ENCODE data around the gene DNAJC11.

DNAJC11 gene

DNA sequence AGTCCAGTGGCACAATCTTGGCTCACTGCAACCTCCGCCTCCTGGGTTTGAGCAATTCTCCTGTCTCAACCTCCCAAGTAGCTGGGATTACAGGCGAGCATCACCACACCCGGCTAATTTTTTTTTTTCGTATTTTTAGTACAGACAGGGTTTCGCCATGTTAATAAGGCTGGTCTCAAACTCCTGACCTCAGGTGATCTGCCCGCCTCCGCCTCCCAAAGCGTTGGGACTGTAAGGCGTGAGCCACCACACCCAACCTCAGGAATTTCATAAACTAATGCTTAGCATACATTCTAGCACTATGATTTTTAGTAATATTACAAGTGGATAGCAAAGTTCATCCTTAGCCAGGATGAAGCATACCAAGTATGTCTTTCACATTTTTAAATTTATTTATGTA lies 8.7 kb downstream of the DNAJC11 start:
- H3K36me3 ChIP-seq (ENCODE audit: insufficient read depth, low read length), result no peaks in the 10 kb centered on the region
- H3K27me3 ChIP-seq (ENCODE audit: control insufficient read depth in 1 of 2, insufficient read depth in 2 of 2, low read length in 2 of 2), result no peaks in the 10 kb centered on the region
- H3K4me3 ChIP-seq (ENCODE audit: low read depth in 1 of 2, low read length in 2 of 2), result no peak overlapping the region
- H3K9me3 ChIP-seq (ENCODE audit: low read length), result no peaks in the 10 kb centered on the region
- no peak overlapping the region for H3K9ac ChIP-seq (ENCODE audit: low read length)
- H3K27ac ChIP-seq (ENCODE audit: low read depth, low read length), result no peak overlapping the region
- no peaks in the 10 kb centered on the region for H3K4me1 ChIP-seq (ENCODE audit: insufficient read depth, low read length)

- Histone ChIP-seq H3K36me3 (ENCODE audit: insufficient read depth, low read length) (no peaks in the 10 kb centered on the region), H3K9me3 (ENCODE audit: low read length) (no peaks in the 10 kb centered on the region), H3K9ac (ENCODE audit: low read length) (no peak overlapping the region), H3K4me1 (ENCODE audit: insufficient read depth, low read length) (no peaks in the 10 kb centered on the region), H3K27ac (ENCODE audit: low read depth, low read length) (no peak overlapping the region), H3K27me3 (ENCODE audit: control insufficient read depth in 1 of 2, insufficient read depth in 2 of 2, low read length in 2 of 2) (no peaks in the 10 kb centered on the region), H3K4me3 (ENCODE audit: low read depth in 1 of 2, low read length in 2 of 2) (no peak overlapping the region)
Observed at GRCh38 chr1:6691507-6691906, 10.1 kb downstream of the DNAJC11 start.

GRCh38 chr1:6690186-6690585 lies 11.4 kb downstream of the DNAJC11 start:
- no peak overlapping the region for H3K27ac ChIP-seq (ENCODE audit: low read depth, low read length)

GRCh38 chr1:6688757-6689156 lies 12.9 kb downstream of the DNAJC11 start:
- H3K27ac ChIP-seq (ENCODE audit: low read depth, low read length), result no peak overlapping the region
- H3K9me3 ChIP-seq (ENCODE audit: low read length), result no peaks in the 10 kb centered on the region
- H3K27me3 ChIP-seq (ENCODE audit: control insufficient read depth in 1 of 2, insufficient read depth in 2 of 2, low read length in 2 of 2), result no peaks in the 10 kb centered on the region
- no peaks in the 10 kb centered on the region for H3K4me1 ChIP-seq (ENCODE audit: insufficient read depth, low read length)
- no peak overlapping the region for H3K4me3 ChIP-seq (ENCODE audit: low read depth in 1 of 2, low read length in 2 of 2)
- no peaks in the 10 kb centered on the region for H3K36me3 ChIP-seq (ENCODE audit: insufficient read depth, low read length)
- no peak overlapping the region for H3K9ac ChIP-seq (ENCODE audit: low read length)

More at GRCh38 chr1:6690186-6690585, 11.4 kb downstream of the DNAJC11 start:
- Histone ChIP-seq H3K4me1 (ENCODE audit: insufficient read depth, low read length) (no peaks in the 10 kb centered on the region), H3K4me3 (ENCODE audit: low read depth in 1 of 2, low read length in 2 of 2) (no peak overlapping the region), H3K27me3 (ENCODE audit: control insufficient read depth in 1 of 2, insufficient read depth in 2 of 2, low read length in 2 of 2) (no peaks in the 10 kb centered on the region), H3K9me3 (ENCODE audit: low read length) (no peaks in the 10 kb centered on the region), H3K36me3 (ENCODE audit: insufficient read depth, low read length) (no peaks in the 10 kb centered on the region), H3K9ac (ENCODE audit: low read length) (no peak overlapping the region)

- Histone ChIP-seq H3K27me3 (ENCODE audit: control insufficient read depth in 1 of 2, insufficient read depth in 2 of 2, low read length in 2 of 2) (no peaks in the 10 kb centered on the region), H3K36me3 (ENCODE audit: insufficient read depth, low read length) (no peaks in the 10 kb centered on the region), H3K9me3 (ENCODE audit: low read length) (no peaks in the 10 kb centered on the region), H3K9ac (ENCODE audit: low read length) (no peak overlapping the region), H3K4me1 (ENCODE audit: insufficient read depth, low read length) (no peaks in the 10 kb centered on the region), H3K4me3 (ENCODE audit: low read depth in 1 of 2, low read length in 2 of 2) (no peak overlapping the region), H3K27ac (ENCODE audit: low read depth, low read length) (no peak overlapping the region)
Observed at GRCh38 chr1:6688001-6688400, 13.6 kb downstream of the DNAJC11 start.

DNA sequence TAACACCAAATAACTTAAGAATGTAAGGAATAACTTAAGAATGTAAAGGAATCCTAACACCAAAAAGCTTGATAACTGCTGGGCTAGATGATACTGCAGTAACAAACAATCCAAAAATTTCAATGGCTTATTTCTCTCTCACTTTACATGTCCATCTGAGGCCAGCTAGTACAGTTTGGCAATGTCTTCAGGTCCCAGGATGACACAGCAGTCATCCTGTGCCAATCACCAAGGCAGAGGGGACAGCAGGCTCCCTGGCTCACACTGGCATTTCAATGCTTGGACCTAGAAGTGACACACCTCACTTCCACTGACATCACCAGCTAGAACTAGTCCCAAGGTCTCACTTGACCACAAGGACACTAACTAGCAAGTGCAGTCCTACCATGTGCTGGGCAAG lies 15.3 kb downstream of the DNAJC11 start:
- no peaks in the 10 kb centered on the region for H3K36me3 ChIP-seq (ENCODE audit: insufficient read depth, low read length)
- no peaks in the 10 kb centered on the region for H3K9me3 ChIP-seq (ENCODE audit: low read length)
- H3K4me3 ChIP-seq (ENCODE audit: low read depth in 1 of 2, low read length in 2 of 2), result no peak overlapping the region
- no peak overlapping the region for H3K27ac ChIP-seq (ENCODE audit: low read depth, low read length)
- no peaks in the 10 kb centered on the region for H3K27me3 ChIP-seq (ENCODE audit: control insufficient read depth in 1 of 2, insufficient read depth in 2 of 2, low read length in 2 of 2)
- no peak overlapping the region for H3K9ac ChIP-seq (ENCODE audit: low read length)
- H3K4me1 ChIP-seq (ENCODE audit: insufficient read depth, low read length), result no peaks in the 10 kb centered on the region

- H3K4me3 ChIP-seq (ENCODE audit: low read depth in 1 of 2, low read length in 2 of 2), result no peak overlapping the region
- no peak overlapping the region for H3K9ac ChIP-seq (ENCODE audit: low read length)
- no peaks in the 10 kb centered on the region for H3K9me3 ChIP-seq (ENCODE audit: low read length)
- no peaks in the 10 kb centered on the region for H3K4me1 ChIP-seq (ENCODE audit: insufficient read depth, low read length)
- no peaks in the 10 kb centered on the region for H3K27me3 ChIP-seq (ENCODE audit: control insufficient read depth in 1 of 2, insufficient read depth in 2 of 2, low read length in 2 of 2)
- H3K27ac ChIP-seq (ENCODE audit: low read depth, low read length), result no peak overlapping the region
- peaks cover 3% of the 10 kb centered on the region for H3K36me3 ChIP-seq (ENCODE audit: insufficient read depth, low read length)
Observed at GRCh38 chr1:6685381-6685780, 16.2 kb downstream of the DNAJC11 start.

DNA sequence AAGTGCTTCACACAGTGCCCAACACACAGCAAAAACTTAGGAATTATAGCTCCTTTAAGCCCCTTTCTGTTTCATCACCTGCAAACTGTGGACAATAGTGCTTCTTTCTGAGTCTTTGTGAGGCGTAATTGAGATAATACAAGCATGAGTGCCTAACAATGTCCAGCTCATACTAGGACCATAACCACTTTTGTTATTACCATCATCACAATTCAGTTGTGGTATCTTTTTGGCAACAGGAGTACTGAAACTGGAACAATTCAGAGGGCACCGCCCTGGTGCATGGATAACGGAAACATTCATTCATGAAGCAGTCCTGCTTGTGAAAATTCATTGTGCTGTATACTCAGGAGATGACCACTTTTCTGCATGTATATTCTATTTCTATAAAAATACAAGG lies 18.2 kb downstream of the DNAJC11 start:
- Histone ChIP-seq H3K27ac (ENCODE audit: low read depth, low read length) (no peak overlapping the region), H3K27me3 (ENCODE audit: control insufficient read depth in 1 of 2, insufficient read depth in 2 of 2, low read length in 2 of 2) (no peaks in the 10 kb centered on the region), H3K4me1 (ENCODE audit: insufficient read depth, low read length) (no peaks in the 10 kb centered on the region), H3K4me3 (ENCODE audit: low read depth in 1 of 2, low read length in 2 of 2) (no peak overlapping the region), H3K9me3 (ENCODE audit: low read length) (no peaks in the 10 kb centered on the region), H3K36me3 (ENCODE audit: insufficient read depth, low read length) (peaks cover 21% of the 10 kb centered on the region), H3K9ac (ENCODE audit: low read length) (no peak overlapping the region)

GRCh38 chr1:6675941-6676340 lies 25.7 kb downstream of the DNAJC11 start:
- no peaks in the 10 kb centered on the region for H3K27me3 ChIP-seq (ENCODE audit: control insufficient read depth in 1 of 2, insufficient read depth in 2 of 2, low read length in 2 of 2)
- H3K9ac ChIP-seq (ENCODE audit: low read length), result no peak overlapping the region
- H3K4me1 ChIP-seq (ENCODE audit: insufficient read depth, low read length), result no peaks in the 10 kb centered on the region
- peaks cover 45% of the 10 kb centered on the region for H3K36me3 ChIP-seq (ENCODE audit: insufficient read depth, low read length)
- no peak overlapping the region for H3K27ac ChIP-seq (ENCODE audit: low read depth, low read length)
- no peak overlapping the region for H3K4me3 ChIP-seq (ENCODE audit: low read depth in 1 of 2, low read length in 2 of 2)
- no peaks in the 10 kb centered on the region for H3K9me3 ChIP-seq (ENCODE audit: low read length)

- Histone ChIP-seq H3K4me1 (ENCODE audit: insufficient read depth, low read length) (no peaks in the 10 kb centered on the region), H3K9me3 (ENCODE audit: low read length) (no peaks in the 10 kb centered on the region), H3K27ac (ENCODE audit: low read depth, low read length) (no peak overlapping the region), H3K36me3 (ENCODE audit: insufficient read depth, low read length) (peaks cover 37% of the 10 kb centered on the region), H3K4me3 (ENCODE audit: low read depth in 1 of 2, low read length in 2 of 2) (no peak overlapping the region), H3K27me3 (ENCODE audit: control insufficient read depth in 1 of 2, insufficient read depth in 2 of 2, low read length in 2 of 2) (no peaks in the 10 kb centered on the region), H3K9ac (ENCODE audit: low read length) (no peak overlapping the region)
Observed at GRCh38 chr1:6674771-6675170, 26.8 kb downstream of the DNAJC11 start.

DNA sequence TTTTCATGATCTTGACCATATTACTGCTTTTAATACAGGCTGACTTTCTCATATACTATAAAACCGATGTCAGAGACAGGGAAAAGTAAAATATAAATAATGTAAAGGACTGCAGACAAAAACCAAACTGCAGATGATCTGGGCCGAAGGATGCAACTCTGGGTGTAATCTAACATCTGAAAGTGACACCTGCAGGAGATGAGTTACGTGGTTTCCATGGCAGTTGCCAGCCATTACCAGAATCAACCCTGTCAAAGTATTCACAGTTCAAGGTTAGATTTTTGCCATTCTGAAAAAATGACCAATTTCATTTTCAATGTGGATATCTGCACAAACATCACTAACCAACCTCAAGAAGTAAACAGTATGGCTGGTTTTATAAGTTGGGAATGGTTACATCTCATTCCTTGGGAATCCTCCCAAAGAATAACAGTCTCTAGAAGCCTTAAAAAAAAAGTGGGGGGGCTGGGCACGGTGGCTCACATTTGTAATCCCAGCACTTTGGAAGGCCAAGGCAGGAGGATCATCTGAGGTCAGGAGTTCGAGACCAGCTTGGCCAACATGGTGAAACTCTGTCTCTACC lies 27.7 kb downstream of the DNAJC11 start:
- Histone ChIP-seq H3K4me1 (ENCODE audit: insufficient read depth, low read length) (no peaks in the 10 kb centered on the region), H3K4me3 (ENCODE audit: low read depth in 1 of 2, low read length in 2 of 2) (no peak overlapping the region), H3K9me3 (ENCODE audit: low read length) (no peaks in the 10 kb centered on the region), H3K36me3 (ENCODE audit: insufficient read depth, low read length) (peaks cover 29% of the 10 kb centered on the region), H3K9ac (ENCODE audit: low read length) (no peak overlapping the region), H3K27ac (ENCODE audit: low read depth, low read length) (no peak overlapping the region), H3K27me3 (ENCODE audit: control insufficient read depth in 1 of 2, insufficient read depth in 2 of 2, low read length in 2 of 2) (no peaks in the 10 kb centered on the region)

DNA sequence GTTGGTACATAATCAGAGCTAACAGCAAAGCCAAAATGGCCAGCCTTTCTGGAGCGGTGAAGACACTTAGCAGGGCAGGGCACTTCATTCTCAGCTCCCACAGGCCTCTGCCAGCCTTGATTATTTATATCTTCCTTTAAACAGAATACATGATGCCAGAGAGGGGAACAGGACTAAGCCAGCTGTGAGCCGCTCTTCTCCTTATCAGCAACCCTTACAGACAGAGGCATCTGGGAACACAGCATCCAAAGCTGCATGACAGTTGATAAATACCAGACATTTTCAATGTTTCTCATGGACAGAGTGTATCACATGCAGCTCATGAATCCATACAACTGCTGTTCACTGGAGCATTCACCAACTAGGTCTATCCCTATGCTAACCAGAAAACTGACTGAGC lies 29.1 kb downstream of the DNAJC11 start:
- H3K9me3 ChIP-seq (ENCODE audit: low read length), result no peaks in the 10 kb centered on the region
- no peak overlapping the region for H3K4me3 ChIP-seq (ENCODE audit: low read depth in 1 of 2, low read length in 2 of 2)
- no peak overlapping the region for H3K9ac ChIP-seq (ENCODE audit: low read length)
- no peaks in the 10 kb centered on the region for H3K4me1 ChIP-seq (ENCODE audit: insufficient read depth, low read length)
- no peak overlapping the region for H3K27ac ChIP-seq (ENCODE audit: low read depth, low read length)
- no peaks in the 10 kb centered on the region for H3K27me3 ChIP-seq (ENCODE audit: control insufficient read depth in 1 of 2, insufficient read depth in 2 of 2, low read length in 2 of 2)
- peaks cover 17% of the 10 kb centered on the region for H3K36me3 ChIP-seq (ENCODE audit: insufficient read depth, low read length)

Data from muscle layer of colon (tissue), 2 donors.